AG04450 (cell line): ENCODE measurements around the gene MARCHF9. TPM values are rescaled to one million over a fixed set of nuclear protein-coding genes. Genes with fewer than 3 reads are reported as not detected.
A peak's percentile ranks its signal among the peaks of the same experiment; 100 is the strongest.

Experiments used
- CTCF ChIA-PET: fragments of 300-600, 350-600 bp; formaldehyde crosslinking; extraction: SDS; loops from one replicate; lab custom pipeline; 2022; ENCODE audit warnings: antibody characterized with exemption, inconsistent platforms; lab: Charles Lee
- POLR2A ChIA-PET: fragments of 350-600 bp; formaldehyde crosslinking; extraction: SDS; loops from one replicate; lab custom pipeline; 2021; ENCODE audit warnings: antibody characterized with exemption, inconsistent platforms; lab: Yijun Ruan, JAX
- DNase-seq: peaks from one replicate; pipeline ENCODE4 v3.0.0-alpha.2; 2011; ENCODE audit warnings: low read depth, low spot score
- H3K27ac ChIP-seq: one replicate; pipeline ENCODE4 v1.5.1; 2012; ENCODE audit warnings: low read depth, low read length, control low read depth
- H3K27me3 ChIP-seq: one replicate; pipeline ENCODE4 v1.6.0; 2012; ENCODE audit warnings: low read length; ENCODE audit not compliant: control insufficient read depth, insufficient read depth
- H3K4me3 ChIP-seq: 2 replicates; pipeline ENCODE4 v1.5.1; 2011; ENCODE audit warnings: mild to moderate bottlenecking, low read depth, low read length, control low read depth
- H3K9me3 ChIP-seq: 2 replicates; pipeline ENCODE4 v1.5.1; 2012; ENCODE audit warnings: low read length; ENCODE audit not compliant: control insufficient read depth, insufficient read depth
- polyA plus RNA-seq: library from polyadenylated mRNA; depleted of rRNA; stranded (reverse); fragments of >200 nt; gene quantifications from 2 replicates; pipeline ENCODE4 v1.2.3, GENCODE V29; 2011
- TF ChIP-seq, protein P1 (sequence below): IDR thresholded peaks from 2 replicates; pipeline ENCODE4 v1.5.1; 2011; ENCODE audit warnings: low read depth, low read length, control low read depth, inconsistent platforms

Gene MARCHF9
- polyA plus RNA-seq, 1 experiment, result 3.7 TPM

DNA sequence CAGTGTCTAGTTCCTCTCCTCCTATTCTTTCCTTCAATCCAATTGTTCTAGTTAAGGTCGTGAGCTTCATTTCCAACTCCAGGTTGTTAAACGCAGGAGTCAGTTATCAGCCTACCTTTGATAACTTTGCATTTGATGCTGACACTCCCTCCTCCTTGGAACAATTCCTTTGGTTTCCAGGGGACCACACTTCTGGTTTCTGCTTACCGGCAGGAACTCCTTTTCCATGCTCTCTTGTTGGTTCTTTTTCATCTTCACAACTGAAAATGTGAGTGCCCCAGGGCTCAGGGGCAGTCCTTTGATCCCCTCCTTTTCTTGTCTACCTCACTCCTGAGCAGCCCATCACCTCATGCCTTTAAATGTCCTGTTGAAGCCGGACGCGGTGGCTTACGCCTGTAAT is 22.5 kb downstream of the MARCHF9 start:
- no peak overlapping the region for H3K4me3 ChIP-seq
- ChIA-PET POLR2A (no interaction called here), CTCF (interaction anchor here (0.9 kb wide), 1 partner anchor 26 kb away, joined by 6 read pairs; no protein-coding TSS in a partner anchor)
- TF ChIP-seq, protein P1, sequence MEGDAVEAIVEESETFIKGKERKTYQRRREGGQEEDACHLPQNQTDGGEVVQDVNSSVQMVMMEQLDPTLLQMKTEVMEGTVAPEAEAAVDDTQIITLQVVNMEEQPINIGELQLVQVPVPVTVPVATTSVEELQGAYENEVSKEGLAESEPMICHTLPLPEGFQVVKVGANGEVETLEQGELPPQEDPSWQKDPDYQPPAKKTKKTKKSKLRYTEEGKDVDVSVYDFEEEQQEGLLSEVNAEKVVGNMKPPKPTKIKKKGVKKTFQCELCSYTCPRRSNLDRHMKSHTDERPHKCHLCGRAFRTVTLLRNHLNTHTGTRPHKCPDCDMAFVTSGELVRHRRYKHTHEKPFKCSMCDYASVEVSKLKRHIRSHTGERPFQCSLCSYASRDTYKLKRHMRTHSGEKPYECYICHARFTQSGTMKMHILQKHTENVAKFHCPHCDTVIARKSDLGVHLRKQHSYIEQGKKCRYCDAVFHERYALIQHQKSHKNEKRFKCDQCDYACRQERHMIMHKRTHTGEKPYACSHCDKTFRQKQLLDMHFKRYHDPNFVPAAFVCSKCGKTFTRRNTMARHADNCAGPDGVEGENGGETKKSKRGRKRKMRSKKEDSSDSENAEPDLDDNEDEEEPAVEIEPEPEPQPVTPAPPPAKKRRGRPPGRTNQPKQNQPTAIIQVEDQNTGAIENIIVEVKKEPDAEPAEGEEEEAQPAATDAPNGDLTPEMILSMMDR, result no peak
- no peaks in the 10 kb centered on the region; the same call in 1 of the 2 replicates for H3K9me3 ChIP-seq
- DNase-seq, result no peak
- no peaks in the 10 kb centered on the region for H3K27me3 ChIP-seq
- no peak overlapping the region for H3K27ac ChIP-seq

- Histone ChIP-seq H3K27ac (no peak overlapping the region), H3K27me3 (no peaks in the 10 kb centered on the region), H3K9me3 (no peaks in the 10 kb centered on the region; the same call in 1 of the 2 replicates), H3K4me3 (no peak overlapping the region)
- TF ChIP-seq, protein P1, result no peak
- ChIA-PET POLR2A (no interaction called here), CTCF (interaction anchor here (0.9 kb wide), 1 partner anchor 25 kb away, joined by 6 read pairs; no protein-coding TSS in a partner anchor)
- no peak for DNase-seq
These were observed 23.0 kb downstream of the MARCHF9 start for GRCh38 chr12:57777911-57778310.

GRCh38 chr12:57779736-57780135 is 24.8 kb downstream of the MARCHF9 start:
- TF ChIP-seq, protein P1, result no peak
- ChIA-PET POLR2A (interaction anchor here (0.5 kb wide), 1 partner anchor 66 kb away, joined by 3 read pairs; no protein-coding TSS in a partner anchor), CTCF (interaction anchor here (0.6 to 1.6 kb wide), 4 partner anchors 23 to 176 kb away, joined by 3 to 6 read pairs (median 4); no protein-coding TSS in a partner anchor)
- DNase-seq, result no peak
- Histone ChIP-seq H3K4me3 (no peak overlapping the region), H3K27me3 (no peaks in the 10 kb centered on the region), H3K9me3 (no peaks in the 10 kb centered on the region; the same call in 1 of the 2 replicates), H3K27ac (peak overlapping the region; percentile 31)

- TF ChIP-seq, protein P1, result no peak
- ChIA-PET POLR2A (no interaction called here), CTCF (interaction anchor here (0.7 to 1.6 kb wide), 4 partner anchors 22 to 125 kb away, joined by 3 to 6 read pairs (median 4); no protein-coding TSS in a partner anchor)
- H3K27me3 ChIP-seq, result no peaks in the 10 kb centered on the region
- DNase-seq, result no peak
- H3K9me3 ChIP-seq, result no peaks in the 10 kb centered on the region; the same call in 1 of the 2 replicates
- no peak overlapping the region for H3K4me3 ChIP-seq
- no peak overlapping the region for H3K27ac ChIP-seq
These were observed 25.5 kb downstream of the MARCHF9 start for GRCh38 chr12:57780284-57780897.

GRCh38 chr12:57781244-57781643 is 26.3 kb downstream of the MARCHF9 start:
- H3K9me3 ChIP-seq, result no peaks in the 10 kb centered on the region; the same call in 1 of the 2 replicates
- POLR2A ChIA-PET, result interaction anchor here (0.5 kb wide), 1 partner anchor 36 kb away, joined by 3 read pairs; the partner anchor contains the start of gene TSPAN31
- H3K4me3 ChIP-seq, result no peak overlapping the region
- no peak overlapping the region for H3K27ac ChIP-seq
- TF ChIP-seq, protein P1, result no peak
- CTCF ChIA-PET, result interaction anchor here (0.5 to 1.0 kb wide), 6 partner anchors 22 to 1077 kb away, joined by 3 to 5 read pairs (median 3); no protein-coding TSS in a partner anchor
- DNase-seq, result no peak
- no peaks in the 10 kb centered on the region for H3K27me3 ChIP-seq
